Natural killer cell (primary cell): ENCODE data around the gene NDUFA3. TPM values are rescaled to one million over a fixed set of nuclear protein-coding genes. Genes with fewer than 3 reads are reported as not detected.

Source experiments
- ATAC-seq, 3 donors: fragments of 150-1000 bp in 2 of 3; fragments of 200-7000 bp in 1 of 3; cut with Tn5 transposase; 1 replicate in 1 of 3; 2 replicates in 2 of 3; pipeline ENCODE4 v1.10.0; 2021; ENCODE audit warnings: mild to moderate bottlenecking in 2 of 3, moderate library complexity in 2 of 3
- DNase-seq, 2 donors: peaks; one replicate each; pipeline versions ENCODE4 v3.0.0 to v3.0.0-alpha.2; 2013 to 2021; ENCODE audit warnings: mixed read lengths in 1 of 2
- H3K27ac ChIP-seq: one replicate; pipeline ENCODE4 v1.5.1; 2013; ENCODE audit warnings: mild to moderate bottlenecking, low read length
- H3K27me3 ChIP-seq: one replicate; pipeline ENCODE4 v1.6.1; 2013; ENCODE audit warnings: low read length; ENCODE audit not compliant: control insufficient read depth, insufficient read depth
- H3K36me3 ChIP-seq: one replicate; pipeline ENCODE4 v1.6.1; 2013; ENCODE audit warnings: low read length; ENCODE audit not compliant: control insufficient read depth, insufficient read depth
- H3K4me1 ChIP-seq: one replicate; pipeline ENCODE4 v1.6.1; 2013; ENCODE audit warnings: low read length; ENCODE audit not compliant: control insufficient read depth, insufficient read depth
- H3K4me3 ChIP-seq: one replicate; pipeline ENCODE4 v1.5.1; 2013; ENCODE audit warnings: low read length
- H3K9me3 ChIP-seq: one replicate; pipeline ENCODE4 v1.6.1; 2013; ENCODE audit warnings: low read length; ENCODE audit not compliant: control insufficient read depth, insufficient read depth
- H3K27ac Mint-ChIP-seq, 2 donors: one replicate each; pipeline ENCODE4 v1.8.0; 2022; ENCODE audit warnings: mild to moderate bottlenecking in 2 of 2, mixed read lengths in 2 of 2, moderate library complexity in 1 of 2
- H3K27me3 Mint-ChIP-seq, 2 donors: one replicate each; pipeline ENCODE4 v1.8.0; 2022; ENCODE audit warnings: low read depth in 2 of 2, mixed read lengths in 2 of 2
- H3K36me3 Mint-ChIP-seq: one replicate; pipeline ENCODE4 v1.8.0; 2022; ENCODE audit warnings: mixed read lengths
- H3K4me1 Mint-ChIP-seq, 2 donors: one replicate each; pipeline ENCODE4 v1.8.0; 2022; ENCODE audit warnings: mixed read lengths in 2 of 2
- H3K4me3 Mint-ChIP-seq: one replicate; pipeline ENCODE4 v1.8.0; 2022; ENCODE audit warnings: mild to moderate bottlenecking, moderate library complexity, mixed read lengths
- H3K9me3 Mint-ChIP-seq, 2 donors: one replicate each; pipeline ENCODE4 v1.8.0; 2022; ENCODE audit warnings: mixed read lengths in 2 of 2
- CTCF ChIP-seq: fragments of 200-600 bp; IDR thresholded peaks from one replicate; pipeline ENCODE4 v1.8.0; 2022; ENCODE audit warnings: antibody characterized with exemption
- WGBS: methylation state at CpG from one replicate; pipeline ENCODE4 v1.1.7; 2013; ENCODE audit warnings: missing lambda C conversion rate; ENCODE audit not compliant: insufficient coverage; 5-methylcytosine and 5-hydroxymethylcytosine counted together
- intact Hi-C: fragments of 100-400 bp; cut with micrococcal nuclease; formaldehyde crosslinking; loops from one replicate; pipeline ENCODE4 v1.14.2; 2022
- total RNA-seq, 4 donors: library from RNA; stranded (reverse); fragments of 120-200 nt in 1 of 4; gene quantifications; one replicate each; pipeline versions ENCODE4 v1.2.3 to v1.2.4, GENCODE V29; 2013 to 2022

The NDUFA3 gene
- total RNA-seq: 10 to 100 TPM; 48.4 to 91.9 (median 71.4) TPM
- total RNA-seq (2013): 105 TPM

- no peak for TF ChIP-seq CTCF
- Mint-ChIP-seq H3K4me3 (peak within 1 kb of the TSS; percentile 97), H3K4me1 (peaks cover 13 to 30% of the 10 kb centered on the region in 2 donors), H3K27me3 (no peaks in the 10 kb centered on the region), H3K36me3 (no peaks in the 10 kb centered on the region), H3K27ac (peak within 1 kb of the TSS; percentile 89 to 99), H3K9me3 (no peaks in the 10 kb centered on the region)
- ATAC-seq (peak; percentile 99 to 100 (median 99)), DNase-seq (peak; percentile 95 to 100)
- intact Hi-C loops: loop anchor here (1.0 kb wide), 2 partner anchors 13 to 35 kb away; partner anchors contain the start of genes CNOT3, PRPF31 and TFPT
- peaks cover 19% of the 10 kb centered on the region for H3K36me3 ChIP-seq
- 3% methylated on average over 54 of the region's 54 CpGs for WGBS
- peak within 1 kb of the TSS; percentile 82 for H3K27ac ChIP-seq
- H3K4me3 ChIP-seq: peak within 1 kb of the TSS; percentile 74
- peaks cover 14% of the 10 kb centered on the region for H3K4me1 ChIP-seq
- H3K9me3 ChIP-seq: no peaks in the 10 kb centered on the region
- no peaks in the 10 kb centered on the region for H3K27me3 ChIP-seq
Observed at GRCh38 chr19:54102421-54103169, at the start of gene NDUFA3. Gene NDUFA3, plus strand, starts transcription at chr19:54102855. Its CDS starts 24 bp downstream, at chr19:54102879.

- TF ChIP-seq CTCF: no peak
- H3K4me3 ChIP-seq: no peak overlapping the region
- ATAC-seq: peak in 1 of 3 donors; percentile 56
- no peaks in the 10 kb centered on the region for H3K27me3 ChIP-seq
- H3K4me3 Mint-ChIP-seq: no peak overlapping the region
- no peaks in the 10 kb centered on the region for H3K4me1 Mint-ChIP-seq
- no peaks in the 10 kb centered on the region for H3K4me1 ChIP-seq
- no peak overlapping the region for H3K27ac ChIP-seq
- WGBS: 28% methylated on average over 9 of the region's 9 CpGs
- intact Hi-C loops: no loop called here
- no peak for DNase-seq
- no peaks in the 10 kb centered on the region for H3K36me3 ChIP-seq
- no peaks in the 10 kb centered on the region for H3K9me3 Mint-ChIP-seq
- H3K9me3 ChIP-seq: no peaks in the 10 kb centered on the region
- no peaks in the 10 kb centered on the region for H3K36me3 Mint-ChIP-seq
- no peak overlapping the region for H3K27ac Mint-ChIP-seq
- peaks cover 8 to 17% of the 10 kb centered on the region in 2 donors for H3K27me3 Mint-ChIP-seq
Observed at GRCh38 chr19:54062643-54063042, 40.0 kb upstream of the NDUFA3 start.

- ATAC-seq (no peak), DNase-seq (no peak)
- no peaks in the 10 kb centered on the region for H3K36me3 ChIP-seq
- intact Hi-C loops: no loop called here
- H3K9me3 ChIP-seq: no peaks in the 10 kb centered on the region
- Mint-ChIP-seq H3K36me3 (no peaks in the 10 kb centered on the region), H3K4me1 (no peaks in the 10 kb centered on the region), H3K9me3 (no peaks in the 10 kb centered on the region), H3K4me3 (no peak within 1 kb of the TSS), H3K27me3 (peaks cover 8 to 17% of the 10 kb centered on the region in 2 donors), H3K27ac (no peak within 1 kb of the TSS)
- no peak for TF ChIP-seq CTCF
- no peak within 1 kb of the TSS for H3K27ac ChIP-seq
- H3K27me3 ChIP-seq: no peaks in the 10 kb centered on the region
- no peak within 1 kb of the TSS for H3K4me3 ChIP-seq
- no peaks in the 10 kb centered on the region for H3K4me1 ChIP-seq
- 70% methylated on average over 27 of the region's 34 CpGs for WGBS
Observed at GRCh38 chr19:54063350-54064116, 39.1 kb upstream of the NDUFA3 start, which contains the start of gene VSTM1. Gene VSTM1, minus strand, starts transcription at chr19:54063897. Its CDS starts 120 bp downstream, at chr19:54063777.
